Activated CD8-positive, alpha-beta memory T cell treated with anti-CD3 and anti-CD28 coated beads, Interleukin-2, amount 50 U/mL, for 48 hours (primary cell): Measurements from ENCODE around the gene LRRC74B.
"Not testable (repeated sequence)": the region's sequence is repeated elsewhere in the genome, so short reads cannot be mapped to it uniquely, and the experiment has no call there.

Source experiments
- DNase-seq: peaks from one replicate; pipeline ENCODE4 v3.0.0-alpha.2; 2020

The LRRC74B gene

DNA sequence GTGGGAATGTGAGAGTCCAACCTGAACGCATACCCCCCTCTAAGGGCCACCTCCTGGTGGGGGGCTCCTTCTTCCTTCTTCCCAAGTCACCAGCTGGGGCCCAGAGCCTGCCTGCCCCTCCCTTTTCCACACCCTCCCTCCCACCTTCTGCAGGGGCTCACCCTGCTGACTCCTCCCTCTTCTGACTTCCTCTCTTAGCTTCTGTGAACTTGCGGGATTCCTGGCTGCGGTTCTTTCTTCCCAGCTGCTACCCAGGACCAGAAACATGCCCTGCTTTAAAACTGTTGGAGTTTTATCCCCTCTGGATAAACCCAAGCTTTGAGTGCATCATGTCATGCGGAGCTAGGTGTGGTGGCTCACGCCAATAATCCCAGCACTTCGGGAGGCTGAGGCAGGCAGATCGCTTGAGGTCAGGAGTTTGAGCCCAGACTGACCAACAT is 10.2 kb downstream of the LRRC74B start:
- DNase-seq = no peak

DNA sequence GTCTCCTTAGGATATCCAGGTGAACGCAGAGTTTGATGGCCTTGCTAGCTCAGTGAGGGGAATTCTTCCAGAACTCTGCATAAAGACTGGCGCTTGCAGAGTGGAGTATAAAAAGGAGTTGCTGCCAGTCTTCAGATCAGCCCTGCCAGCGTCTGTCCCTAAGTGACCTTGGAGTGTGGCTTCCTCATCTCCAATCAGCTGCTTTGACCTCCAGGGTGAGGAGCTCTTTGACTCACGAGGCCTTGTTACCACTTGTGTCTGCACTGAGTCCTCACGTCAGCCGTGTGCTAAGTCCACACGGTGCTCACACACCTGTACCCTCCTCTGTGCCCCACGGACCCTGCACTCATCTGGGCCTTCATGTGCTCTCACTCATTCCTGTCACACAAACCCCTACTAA is 14.6 kb downstream of the LRRC74B start:
- not testable (repeated sequence) for DNase-seq

DNA sequence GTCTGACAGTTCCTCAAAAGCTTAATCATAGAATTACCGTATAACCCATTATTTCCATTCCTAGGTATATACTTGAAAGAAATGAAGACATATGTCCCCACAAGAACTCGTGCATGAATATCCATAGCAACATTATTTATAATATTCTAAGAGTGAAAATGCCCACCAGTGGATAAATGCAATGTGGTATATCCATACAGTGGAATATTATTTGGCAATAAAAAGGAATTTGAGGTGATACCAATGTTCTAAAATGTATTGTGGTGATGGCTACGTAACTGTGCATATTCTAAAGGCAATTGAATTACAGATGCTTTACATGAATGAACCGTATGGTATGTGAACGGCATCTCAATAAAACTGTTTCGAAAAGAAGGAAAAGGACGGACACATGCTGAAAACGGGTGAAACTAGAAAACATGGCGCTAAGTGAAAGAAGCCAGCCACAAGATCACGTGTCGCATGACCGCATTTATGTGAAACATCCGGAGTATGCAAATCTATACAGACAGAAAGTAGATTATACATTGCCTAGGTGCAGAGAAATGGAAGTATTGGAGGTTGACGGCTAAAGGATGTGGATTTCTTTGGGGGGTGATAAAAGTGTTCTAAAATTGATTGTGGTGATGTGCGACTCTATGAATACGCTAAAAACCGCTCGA is 16.0 kb downstream of the LRRC74B start:
- not testable (repeated sequence) for DNase-seq

DNA sequence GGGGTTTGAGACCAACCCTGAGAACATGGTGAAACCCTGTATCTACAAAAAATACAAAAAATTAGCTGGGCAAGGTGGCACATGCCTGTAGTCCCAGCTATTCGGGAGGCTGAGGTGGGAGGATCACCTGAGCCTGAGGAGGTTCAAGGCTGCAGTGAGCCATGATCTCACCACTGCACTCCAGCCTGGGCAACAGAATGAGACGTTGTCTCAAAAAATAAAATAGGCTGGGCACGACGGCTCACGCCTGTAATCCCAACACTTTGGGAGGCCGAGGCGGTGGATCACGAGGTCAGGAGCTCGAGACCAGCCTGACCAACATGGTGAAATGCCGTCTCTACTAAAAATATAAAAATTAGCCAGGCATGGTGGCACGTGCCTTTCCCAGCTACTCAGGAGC is 18.7 kb downstream of the LRRC74B start:
- not testable (repeated sequence) for DNase-seq

DNA sequence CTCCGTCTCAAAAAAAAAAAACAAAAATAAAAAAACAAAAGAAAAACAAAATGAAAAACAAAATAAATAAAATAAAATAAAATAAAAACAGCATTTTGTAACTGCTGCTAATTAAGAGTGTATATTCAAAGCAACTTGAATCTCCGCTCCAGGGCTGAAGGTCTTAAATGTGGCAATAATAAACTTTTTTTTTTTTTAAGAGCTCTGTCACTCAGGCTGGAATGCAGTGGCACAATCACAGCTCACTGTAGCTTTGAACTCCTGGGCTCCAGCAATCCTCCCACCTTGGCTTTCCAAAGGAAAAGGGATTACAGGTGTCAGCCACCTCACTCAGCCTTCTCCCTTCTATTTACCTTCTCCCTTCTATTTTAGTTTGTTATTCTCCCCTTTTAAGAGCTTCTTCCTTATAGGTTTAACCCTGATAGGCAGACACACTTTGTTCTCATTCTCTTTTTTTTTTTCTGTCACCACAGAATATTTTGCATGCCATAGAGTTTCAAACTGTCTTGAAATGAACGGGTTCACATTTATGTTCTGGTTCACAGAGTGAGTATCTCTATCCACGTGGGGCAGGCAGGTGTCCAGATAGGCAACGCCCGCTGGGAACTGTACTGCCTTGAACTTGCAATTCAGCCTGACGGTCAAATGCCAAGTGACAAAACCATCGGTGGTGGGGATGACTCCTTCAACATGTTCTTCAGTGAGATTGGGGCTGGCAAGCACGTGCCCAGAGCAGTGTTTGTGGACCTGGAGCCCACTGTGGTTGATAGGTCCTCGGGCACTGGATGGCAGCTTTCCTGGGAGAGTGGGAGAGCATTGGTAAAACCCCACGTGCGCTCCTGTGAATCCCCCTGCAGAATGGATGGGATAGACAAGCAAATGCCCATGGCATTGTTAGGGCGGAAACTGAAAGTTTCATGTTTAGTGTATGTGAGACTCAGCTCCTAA is 19.4 kb downstream of the LRRC74B start:
- no peak for DNase-seq

DNA sequence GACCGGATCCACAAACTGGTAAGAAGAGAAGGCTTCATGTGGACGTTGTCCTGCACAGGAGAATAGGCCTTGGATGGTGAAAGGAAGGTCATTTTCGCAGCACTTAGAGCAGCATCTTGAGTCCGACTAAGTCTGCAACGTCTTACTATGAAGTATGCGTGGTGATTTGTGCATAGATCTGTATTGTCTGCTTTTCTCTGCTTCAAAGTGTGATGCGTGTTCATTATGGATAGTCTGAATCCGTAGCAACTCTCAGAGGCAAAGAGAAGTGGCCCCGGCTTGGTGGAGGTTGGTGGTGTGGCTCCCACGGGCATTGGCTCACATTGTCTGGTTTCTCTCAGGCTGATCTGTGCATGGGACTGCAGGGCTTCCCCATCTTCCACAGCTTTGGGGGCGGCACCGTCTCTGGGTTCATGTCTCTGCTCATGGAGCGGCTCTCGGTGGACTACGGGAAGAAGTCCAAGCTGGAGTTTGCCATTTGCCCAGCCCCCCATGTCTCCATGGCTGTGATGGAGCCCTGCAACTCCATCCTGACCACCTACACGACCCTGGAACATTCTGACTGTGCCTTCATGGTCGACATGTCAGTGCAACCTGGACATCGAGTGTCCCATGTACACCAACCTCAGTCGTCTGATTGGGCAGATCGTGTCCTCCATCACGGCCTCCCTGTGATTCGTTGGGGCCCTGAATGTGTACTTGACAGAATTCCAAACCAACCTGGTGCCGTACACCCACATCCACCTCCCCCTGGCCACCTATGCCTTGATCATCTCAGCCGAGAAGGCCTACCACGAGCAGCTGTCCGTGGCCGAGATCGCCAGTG is 21.5 kb downstream of the LRRC74B start:
- no peak for DNase-seq

DNA sequence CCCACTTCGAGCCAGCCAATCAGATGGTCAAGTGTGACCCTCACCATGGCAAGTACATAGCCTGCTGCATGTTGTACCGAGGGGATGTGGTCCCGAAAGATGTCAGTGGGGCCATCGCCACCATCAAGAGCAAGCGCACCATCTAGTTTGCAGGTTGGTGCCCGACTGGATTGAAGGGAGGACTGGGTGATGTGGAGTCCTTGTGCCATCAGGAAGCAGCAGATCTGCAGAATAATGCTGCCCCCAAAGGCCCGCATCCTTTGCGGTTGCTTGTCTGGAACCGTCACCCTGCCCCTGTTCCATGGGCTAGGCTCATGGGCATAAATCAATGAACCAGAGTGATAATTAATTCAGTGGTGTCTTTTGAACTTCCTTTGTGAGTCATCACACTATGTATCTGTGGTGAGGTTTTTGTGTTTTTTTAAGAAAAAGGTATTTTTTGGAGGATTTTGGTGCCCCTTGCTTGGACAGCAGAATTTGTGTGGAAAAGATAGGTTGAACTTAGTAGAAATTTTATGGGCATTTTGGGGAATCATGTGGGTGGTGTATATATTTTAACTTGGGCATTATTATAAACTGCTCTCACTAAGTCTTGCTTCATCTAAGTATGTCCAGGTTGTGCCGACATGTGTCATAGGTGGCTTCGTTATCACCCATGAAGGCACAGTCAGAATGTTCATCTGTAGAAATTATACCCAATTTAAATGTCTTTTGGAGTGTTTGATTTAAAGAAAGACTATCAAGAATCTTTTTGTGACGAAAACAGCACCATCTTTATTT is 22.3 kb downstream of the LRRC74B start:
- no peak for DNase-seq

DNA sequence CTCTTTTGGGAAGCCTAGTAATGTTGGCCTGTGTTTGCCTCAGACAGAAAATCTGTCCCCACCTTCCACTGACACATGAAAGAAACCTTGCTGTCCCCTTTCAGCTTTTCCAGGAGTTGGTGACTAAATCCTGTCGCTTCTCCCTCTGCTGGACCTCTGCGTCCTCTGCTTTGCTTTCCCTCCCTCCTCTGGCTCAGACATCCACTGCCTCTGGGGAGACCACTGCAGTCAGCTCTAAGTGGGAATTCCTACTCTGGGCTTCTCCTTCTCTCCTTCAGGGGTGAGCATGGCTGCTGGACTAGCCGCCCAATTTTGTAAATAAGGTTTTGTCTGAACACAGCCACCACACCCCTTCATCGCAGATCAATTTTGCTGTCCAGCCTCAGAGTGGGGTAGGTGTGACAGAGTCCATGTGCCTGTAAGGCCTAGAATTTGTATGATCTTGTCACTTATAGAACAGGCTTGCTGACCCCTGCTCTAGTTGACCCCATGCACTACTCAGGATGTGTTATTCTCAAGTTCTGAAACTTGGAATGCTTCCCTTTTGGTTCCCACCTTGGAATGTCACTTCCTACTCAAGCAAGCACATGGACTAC is 23.0 kb downstream of the LRRC74B start:
- DNase-seq = no peak

DNA sequence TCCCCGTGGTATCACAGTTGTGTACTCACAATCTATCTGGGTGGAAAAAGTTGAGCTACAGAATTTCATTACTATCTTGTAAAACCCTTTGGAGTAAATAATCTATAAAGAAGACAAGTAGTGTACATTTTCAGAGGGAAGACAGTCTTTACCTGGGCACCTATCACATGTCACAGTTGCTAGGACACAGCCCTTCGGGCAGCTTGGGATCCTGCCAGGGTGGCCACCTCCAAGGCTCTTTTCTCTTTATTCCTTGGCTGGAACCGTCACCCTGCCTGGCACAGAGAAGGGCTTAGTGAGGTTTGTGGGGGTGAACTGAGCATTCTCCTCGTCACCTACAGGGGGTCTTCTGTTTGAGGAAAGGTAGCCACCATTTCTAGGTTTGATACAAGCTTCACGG is 23.6 kb downstream of the LRRC74B start:
- no peak for DNase-seq

DNA sequence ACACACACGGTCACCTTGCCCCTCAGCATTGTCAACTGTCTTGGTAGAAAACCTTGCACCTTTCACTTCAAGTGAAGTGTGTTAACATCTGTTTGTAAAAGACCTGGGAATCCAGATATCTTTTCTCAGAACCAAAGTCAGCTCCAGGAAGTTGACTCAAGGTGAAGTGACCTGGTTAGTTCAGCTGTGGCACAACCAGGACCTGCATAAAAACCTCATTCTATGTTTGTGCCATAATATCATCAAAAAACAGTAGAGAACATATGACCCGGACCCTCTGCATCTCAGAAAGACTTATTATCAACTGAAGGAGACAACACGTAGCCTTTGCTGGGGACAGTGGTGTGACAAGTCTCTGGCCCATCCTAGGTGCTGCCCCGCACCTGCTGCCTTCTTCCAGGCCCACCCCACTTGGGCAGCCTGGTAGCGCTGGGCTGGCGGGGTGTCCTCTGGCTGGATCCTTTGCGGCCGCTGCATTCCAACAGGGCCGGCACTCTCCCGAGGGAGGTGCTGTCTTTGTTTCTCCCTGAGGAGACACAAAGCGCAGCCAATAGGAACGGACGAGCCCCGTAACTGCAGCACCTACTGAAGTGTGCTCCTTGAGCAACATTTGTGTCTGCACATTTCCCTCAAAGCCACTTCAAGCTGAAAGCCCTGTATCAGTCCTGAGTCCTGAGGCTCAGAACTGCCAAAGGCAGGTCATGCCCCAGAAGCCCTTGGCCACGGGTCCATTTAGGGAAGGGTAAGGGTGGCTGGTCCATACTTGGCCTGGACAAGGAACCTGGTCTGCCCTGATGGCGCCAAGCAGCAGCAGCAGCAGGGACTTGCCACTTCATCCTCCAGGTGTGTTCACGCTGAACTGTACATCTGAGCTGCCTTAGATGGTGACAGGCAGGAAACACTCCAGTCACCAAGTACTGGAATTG is 25.2 kb downstream of the LRRC74B start:
- DNase-seq = no peak

DNA sequence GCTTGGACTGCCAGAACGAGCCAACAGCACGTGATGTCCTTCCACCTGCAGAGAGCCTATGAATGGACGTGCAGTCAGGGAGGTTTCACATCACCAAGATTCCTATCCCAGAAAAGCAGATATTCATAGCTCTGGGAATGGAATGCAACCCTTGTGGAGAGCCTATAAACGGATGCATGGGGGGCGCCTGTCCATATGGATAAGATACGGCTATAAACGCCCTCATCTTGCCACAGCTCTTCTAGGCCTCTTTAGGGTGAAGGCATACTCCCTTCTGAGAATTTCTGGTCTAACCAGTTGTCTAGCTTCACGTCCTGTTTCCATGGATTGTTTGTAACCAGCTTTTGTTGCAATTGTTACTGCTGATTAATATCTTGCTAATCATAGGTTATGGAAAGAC is 26.1 kb downstream of the LRRC74B start:
- DNase-seq = not testable (repeated sequence)

DNA sequence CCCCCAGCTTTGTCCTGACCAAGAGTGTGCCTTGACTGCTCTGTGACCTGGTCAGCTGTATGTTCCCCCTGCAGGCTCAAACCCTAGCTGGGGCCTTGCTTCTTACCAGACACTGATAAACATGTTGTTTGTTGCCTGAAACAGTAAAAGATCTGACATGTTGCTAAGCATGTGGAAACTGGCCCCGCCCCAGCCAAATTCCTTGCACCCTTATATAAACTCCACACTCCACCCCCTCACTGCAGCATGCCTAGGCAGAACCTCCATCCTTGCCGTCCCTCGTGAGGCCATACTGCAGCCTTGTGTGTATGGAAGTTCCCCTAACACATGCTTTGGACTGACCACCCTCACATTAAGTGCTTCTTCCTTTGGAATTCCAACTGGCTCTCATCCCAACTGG is 27.3 kb downstream of the LRRC74B start:
- DNase-seq = no peak

DNA sequence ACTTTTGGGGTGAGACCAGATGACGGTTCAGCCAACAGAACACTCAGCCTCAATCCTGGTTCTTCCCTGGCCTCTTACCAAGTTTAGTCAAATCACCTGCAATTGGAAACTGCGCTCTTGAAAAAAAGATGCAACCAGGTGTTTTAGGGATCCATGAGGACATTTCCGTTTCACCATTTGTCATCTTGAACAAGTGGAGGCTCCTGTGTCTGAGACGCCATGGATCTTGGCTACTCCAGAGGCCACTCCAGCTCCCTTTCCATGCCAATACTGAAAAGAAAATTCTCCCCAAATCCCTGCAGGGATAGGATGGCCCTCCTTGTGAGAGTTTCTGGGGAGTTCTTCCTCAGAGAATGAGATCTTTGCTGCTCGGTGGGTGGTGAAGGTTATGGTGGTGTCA is 27.7 kb downstream of the LRRC74B start:
- no peak for DNase-seq

DNA sequence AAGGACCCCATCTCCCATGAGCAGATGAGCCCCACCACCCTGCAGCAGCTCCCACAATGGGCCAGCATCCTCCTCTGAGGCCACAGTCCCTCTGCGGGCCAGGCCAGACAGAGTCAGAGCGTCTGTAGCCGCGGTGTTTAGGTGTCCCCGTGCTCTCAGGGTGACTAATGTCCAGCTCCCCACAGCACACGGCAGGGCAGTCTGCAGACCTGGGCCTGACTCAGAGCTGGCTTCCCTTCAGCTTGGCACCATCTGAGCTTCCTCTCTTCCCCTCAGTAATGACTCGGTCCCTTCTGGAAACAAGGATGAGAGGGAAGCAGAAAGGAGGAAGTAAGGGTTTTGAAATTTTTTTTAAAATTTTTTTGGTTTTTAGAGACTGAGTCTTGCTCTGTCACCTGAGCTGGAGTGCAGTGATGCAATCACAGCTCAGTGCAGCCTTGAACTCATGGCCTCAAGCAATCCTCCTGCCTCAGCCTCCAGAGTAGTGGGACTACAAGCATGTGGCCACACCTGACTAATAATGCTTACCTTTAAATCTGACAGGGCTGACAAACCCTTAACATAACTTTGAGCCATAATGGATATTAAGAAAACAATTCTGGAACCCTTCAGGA is 28.5 kb downstream of the LRRC74B start:
- DNase-seq = no peak

DNA sequence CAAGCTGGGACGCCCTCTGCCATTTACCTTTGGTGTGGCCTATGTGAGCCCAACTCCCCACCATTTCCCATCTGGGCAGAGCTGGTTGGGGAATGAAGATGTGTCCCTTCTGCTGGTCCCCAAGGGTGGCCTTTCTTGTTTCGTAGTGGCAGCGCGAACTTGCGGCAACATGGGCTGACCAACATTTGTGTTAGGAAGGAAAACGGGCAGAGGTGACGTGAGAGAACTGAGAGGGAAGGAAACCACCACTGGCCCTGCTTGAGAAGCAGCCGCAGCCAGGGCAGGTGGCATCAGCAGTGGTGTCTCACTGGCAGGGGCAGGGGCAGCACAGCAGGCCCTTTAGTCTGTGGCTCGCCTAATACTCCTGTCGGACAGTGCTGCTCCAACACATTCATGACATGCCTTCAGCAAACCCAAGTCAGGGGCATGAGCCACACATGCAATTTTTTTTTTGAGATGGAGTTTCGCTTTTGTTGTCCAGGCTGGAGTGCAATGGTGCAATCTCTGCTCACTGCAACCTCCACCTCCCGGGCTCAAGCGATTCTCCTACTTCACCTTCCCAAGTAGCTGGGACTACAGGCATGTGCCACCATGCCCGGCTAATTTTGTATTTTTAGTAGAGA is 29.9 kb downstream of the LRRC74B start:
- no peak for DNase-seq

DNA sequence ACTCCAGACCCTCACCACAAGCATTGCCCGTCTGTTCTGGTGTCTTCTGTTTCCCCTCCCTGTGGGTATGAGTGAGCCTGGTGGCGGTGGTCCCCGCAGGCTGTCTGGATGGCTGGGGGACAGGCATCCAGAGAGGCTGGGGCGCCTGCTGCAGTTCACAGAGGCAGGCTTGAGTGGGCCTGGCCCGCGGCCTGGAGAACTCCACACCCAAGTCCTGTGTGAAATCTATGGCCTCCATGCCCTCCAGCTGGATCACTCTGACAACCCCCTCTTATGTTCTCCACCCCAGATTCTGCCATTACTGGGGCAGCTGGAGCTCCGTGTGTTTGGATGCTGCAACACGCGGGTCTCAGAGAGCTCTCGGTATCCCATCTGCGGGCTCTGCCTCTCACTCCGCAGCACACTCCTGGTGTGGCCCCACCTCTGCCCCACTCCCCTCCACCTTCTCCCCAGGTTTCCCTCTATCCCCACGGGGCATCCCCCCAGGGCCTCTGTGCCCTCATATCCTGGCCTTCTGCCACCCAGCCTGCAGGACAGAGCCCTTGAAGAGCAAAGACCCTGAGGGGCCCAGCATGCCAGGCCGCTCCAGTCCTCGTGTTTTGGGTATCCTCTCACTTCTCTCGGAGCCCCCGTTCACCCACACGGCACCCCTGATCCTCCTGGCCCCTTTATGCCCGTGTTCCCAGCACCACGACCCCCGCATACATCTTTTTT is 31.3 kb downstream of the LRRC74B start:
- DNase-seq = no peak

DNA sequence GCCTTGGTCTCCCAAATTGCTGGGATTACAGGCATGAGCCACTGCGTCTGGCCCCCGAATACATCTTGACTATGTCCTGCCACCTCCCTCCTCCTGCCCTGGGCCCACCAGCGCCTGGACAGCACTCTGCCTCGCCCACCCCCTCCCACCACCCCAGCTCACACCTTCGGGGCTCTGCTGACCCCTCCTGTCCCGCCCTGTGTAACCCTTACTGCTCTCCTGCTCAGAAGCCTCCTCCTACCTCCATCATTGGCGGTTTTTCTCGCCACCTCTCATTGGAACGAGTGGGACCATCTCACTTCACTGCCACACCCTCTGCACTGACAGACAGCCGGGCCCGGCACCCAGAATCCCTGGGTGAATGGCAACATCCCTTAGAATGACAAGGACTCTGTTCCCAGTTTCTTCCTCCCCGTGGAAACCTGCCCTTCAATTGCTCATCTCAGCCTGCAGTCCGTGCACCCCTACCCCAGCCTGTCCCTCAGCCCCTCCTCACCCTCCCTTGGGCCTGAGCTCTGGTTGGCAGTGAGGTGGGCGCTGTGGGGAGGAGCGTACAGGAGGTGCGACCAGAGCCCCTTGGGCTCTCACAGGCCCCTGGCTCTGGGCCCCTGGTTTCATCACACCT is 32.2 kb downstream of the LRRC74B start:
- DNase-seq = no peak

DNA sequence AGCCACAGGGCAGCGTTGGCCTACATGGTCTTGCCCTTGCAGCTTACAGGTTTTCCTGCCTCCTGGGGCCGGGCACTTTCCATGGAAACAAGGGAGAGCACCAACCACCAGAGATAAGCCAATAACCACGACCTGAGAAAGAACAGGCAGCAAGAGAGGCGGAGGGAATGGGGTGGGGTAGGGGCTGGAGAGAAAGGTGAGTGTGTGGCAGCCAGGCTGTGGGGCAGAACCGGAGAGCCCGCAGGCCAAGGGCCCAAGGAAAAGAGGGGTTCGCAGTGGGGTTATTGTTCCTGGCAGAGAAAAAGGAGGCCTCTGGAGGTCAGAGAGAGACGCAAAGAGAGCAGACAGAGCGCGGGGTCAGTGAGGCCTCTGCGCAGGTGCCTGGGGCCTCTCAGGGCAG is 33.2 kb downstream of the LRRC74B start:
- no peak for DNase-seq

DNA sequence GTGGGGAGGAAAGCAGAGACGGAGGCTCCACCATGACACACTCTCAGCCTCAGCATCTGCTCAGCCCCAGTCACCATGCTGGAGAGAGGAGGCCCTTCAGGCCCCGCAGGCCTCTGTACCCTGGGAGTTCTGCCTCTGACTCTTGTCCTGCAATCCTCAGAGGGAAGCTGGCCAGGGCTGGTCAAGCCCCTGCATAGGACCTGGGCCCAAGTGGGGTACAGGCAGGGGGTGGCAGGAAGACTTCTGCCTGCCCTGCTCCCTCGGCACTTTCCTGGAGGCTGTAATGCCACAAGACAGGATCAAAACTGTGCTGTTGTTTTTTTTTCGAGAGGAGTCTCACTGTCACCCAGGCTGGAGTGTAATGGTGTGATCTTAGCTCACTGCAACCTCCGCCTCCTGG is 33.7 kb downstream of the LRRC74B start:
- no peak for DNase-seq
